HepG2 (cell line): Measurements from ENCODE around the gene SEMA3F. TPM values are rescaled to one million over a fixed set of nuclear protein-coding genes. Genes with fewer than 3 reads are reported as not detected.
A peak's percentile ranks its signal among the peaks of the same experiment; 100 is the strongest.

Source experiments
- HES4 ChIP-seq: sonication (generic); formaldehyde crosslinking; IDR thresholded peaks from 2 replicates; pipeline ENCODE4 v1.9.0; 2021; ENCODE audit warnings: mild to moderate bottlenecking, missing genetic modification reagents, borderline replicate concordance
- MTF2 ChIP-seq: sonication (generic); formaldehyde crosslinking; IDR thresholded peaks from 2 replicates; pipeline ENCODE4 v1.5.0; 2020; ENCODE audit warnings: missing genetic modification reagents, borderline replicate concordance
- NR2F1 ChIP-seq, 2 experiments: fragments of 450-650 bp in 1 of 2; formaldehyde crosslinking in 1 of 2; IDR thresholded peaks; 2 replicates each; pipeline versions ENCODE4 v1.5.0 to v1.6.1; 2016 to 2020; ENCODE audit warnings: mild to moderate bottlenecking in 1 of 2, missing compliant biosample characterization in 1 of 2, missing genetic modification reagents in 1 of 2, moderate library complexity in 1 of 2
- RXRB ChIP-seq: IDR thresholded peaks from 2 replicates; pipeline ENCODE4 v1.6.1; 2016; ENCODE audit warnings: borderline replicate concordance, missing genetic modification reagents, missing compliant biosample characterization
- SALL1 ChIP-seq: sonication (generic); formaldehyde crosslinking; IDR thresholded peaks from 2 replicates; pipeline ENCODE4 v1.8.0; 2022; ENCODE audit warnings: mild to moderate bottlenecking, missing genetic modification reagents
- SMARCC2 ChIP-seq: fragments of 450-650 bp; IDR thresholded peaks from 2 replicates; pipeline ENCODE4 v1.6.1; 2017; ENCODE audit warnings: antibody characterized with exemption, mild to moderate bottlenecking
- ZBTB21 ChIP-seq: sonication (generic); formaldehyde crosslinking; IDR thresholded peaks from 2 replicates; pipeline ENCODE4 v1.4.0; 2020; ENCODE audit warnings: missing genetic modification reagents
- ZNF674 ChIP-seq: sonication (generic); formaldehyde crosslinking; IDR thresholded peaks from 2 replicates; pipeline ENCODE4 v1.5.0; 2020; ENCODE audit warnings: low read depth, mild to moderate bottlenecking, missing genetic modification reagents
- ZNF713 ChIP-seq: sonication (generic); formaldehyde crosslinking; IDR thresholded peaks from 2 replicates; pipeline ENCODE4 v1.4.0; 2020; ENCODE audit warnings: mild to moderate bottlenecking, missing genetic modification reagents
- ZNF792 ChIP-seq: IDR thresholded peaks from 2 replicates; pipeline ENCODE4 v1.6.1; 2016
- ZSCAN30 ChIP-seq: sonication (generic); formaldehyde crosslinking; IDR thresholded peaks from 2 replicates; pipeline ENCODE4 v1.5.0; 2020; ENCODE audit warnings: mild to moderate bottlenecking, missing genetic modification reagents
- polyA plus RNA-seq, 8 experiments: library from polyadenylated mRNA; depleted of rRNA in 3 of 8; stranded (reverse) in 7 of 8; unstranded in 1 of 8; fragments of >200 nt; fragmentation: Illumina TruSeq in 4 of 8; extraction: Trizol in 4 of 8; gene quantifications; 2 replicates each; pipeline versions ENCODE4 v1.2.1 to v1.2.3, GENCODE V29; 2011 to 2016; ENCODE audit warnings: low read depth in 4 of 8, missing spikeins in 1 of 8, mixed read lengths in 1 of 8; ENCODE audit not compliant: insufficient read depth in 1 of 8
- total RNA-seq, 5 experiments: library from RNA; depleted of rRNA; stranded (reverse); fragments of >200 nt; fragmentation: Illumina TruSeq; extraction: Trizol; gene quantifications; 2 replicates each; pipeline ENCODE4 v1.2.3, GENCODE V29; 2016; ENCODE audit warnings: low read depth in 1 of 5
- TF ChIP-seq, protein P1 (sequence below): sonication (generic); formaldehyde crosslinking; IDR thresholded peaks from 2 replicates; pipeline ENCODE4 v1.5.0; 2020; ENCODE audit warnings: missing genetic modification reagents
- TF ChIP-seq, protein P2 (sequence below), 2 experiments: sonication (generic) in 1 of 2; formaldehyde crosslinking in 1 of 2; IDR thresholded peaks; 2 replicates each; pipeline versions ENCODE4 v1.4.0 to v1.6.1; 2018 to 2020; ENCODE audit warnings: missing genetic modification reagents in 2 of 2, borderline replicate concordance in 1 of 2, low read depth in 1 of 2, mild to moderate bottlenecking in 1 of 2, missing biosample characterization in 1 of 2
- TF ChIP-seq, protein P3 (sequence below): sonication (generic); formaldehyde crosslinking; IDR thresholded peaks from 2 replicates; pipeline ENCODE4 v1.4.0; 2020; ENCODE audit warnings: missing genetic modification reagents
- TF ChIP-seq, protein P4 (sequence below): sonication (generic); formaldehyde crosslinking; IDR thresholded peaks from 2 replicates; pipeline ENCODE4 v1.8.1; 2023; ENCODE audit warnings: mild to moderate bottlenecking, inconsistent platforms, moderate library complexity, missing genetic modification reagents, borderline replicate concordance
- TF ChIP-seq, protein P5 (sequence below): sonication (generic); formaldehyde crosslinking; IDR thresholded peaks from 2 replicates; pipeline ENCODE4 v1.4.0; 2020; ENCODE audit warnings: missing genetic modification reagents
- TF ChIP-seq, protein P6 (sequence below): sonication (generic); formaldehyde crosslinking; IDR thresholded peaks from 2 replicates; pipeline ENCODE4 v1.9.0; 2021; ENCODE audit warnings: missing genetic modification reagents, mild to moderate bottlenecking, borderline replicate concordance

Gene SEMA3F
- total and polyA plus RNA-seq, 2 of the 13 experiments (the other 11 are each of a cell fraction or from before 2014, with no cell fraction given): 7.6 to 17.2 TPM

DNA sequence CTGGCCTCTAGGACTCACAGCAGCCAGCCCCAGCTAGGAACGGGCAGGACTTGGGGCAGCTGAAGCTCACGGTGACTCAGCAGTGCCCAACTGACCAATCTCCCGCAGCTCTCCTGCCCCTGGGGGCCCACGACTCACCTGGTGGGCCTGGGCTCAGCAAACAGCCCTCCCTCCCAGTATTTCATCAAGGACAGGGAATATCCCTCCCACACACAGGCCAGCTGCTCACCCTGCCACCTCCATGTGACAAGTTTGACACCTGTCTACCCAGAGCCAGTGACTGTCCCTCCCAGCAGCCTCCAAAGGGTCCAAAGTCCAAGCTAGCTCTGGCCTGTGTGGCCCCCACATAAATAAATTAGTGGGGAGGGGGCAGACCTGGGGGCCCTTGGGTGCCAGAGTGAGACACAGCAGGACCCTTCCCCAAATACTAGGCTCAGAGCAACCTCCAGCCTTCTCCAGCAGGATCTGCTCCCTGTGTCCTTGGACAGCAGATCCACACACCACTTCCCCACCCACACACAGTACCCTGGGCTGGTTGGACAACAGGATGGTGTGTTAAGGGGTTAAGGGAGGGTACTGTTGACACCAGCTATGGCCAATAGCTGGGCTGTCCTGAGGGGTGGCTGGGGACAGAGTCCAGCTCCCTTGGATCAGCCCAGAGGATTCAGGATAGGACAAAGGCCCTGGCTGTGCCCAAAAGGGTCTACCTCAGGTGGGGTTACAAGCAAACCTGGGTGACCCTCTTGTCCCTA, 40.6 kb downstream of the SEMA3F start (continued):
- TF ChIP-seq RXRB (CRISPR knock-in tag): peak; percentile 84
- TF ChIP-seq ZNF792: peak; percentile 65
- no peak; the same call in 1 of the 2 replicates for TF ChIP-seq ZBTB21 (CRISPR knock-in tag)
- peak; percentile 23; the same call in 1 of the 2 replicates for TF ChIP-seq MTF2
- TF ChIP-seq SALL1 (CRISPR knock-in tag): peak; percentile 82
- TF ChIP-seq ZNF674: no peak; the same call in 1 of the 2 replicates
- TF ChIP-seq, protein P1, sequence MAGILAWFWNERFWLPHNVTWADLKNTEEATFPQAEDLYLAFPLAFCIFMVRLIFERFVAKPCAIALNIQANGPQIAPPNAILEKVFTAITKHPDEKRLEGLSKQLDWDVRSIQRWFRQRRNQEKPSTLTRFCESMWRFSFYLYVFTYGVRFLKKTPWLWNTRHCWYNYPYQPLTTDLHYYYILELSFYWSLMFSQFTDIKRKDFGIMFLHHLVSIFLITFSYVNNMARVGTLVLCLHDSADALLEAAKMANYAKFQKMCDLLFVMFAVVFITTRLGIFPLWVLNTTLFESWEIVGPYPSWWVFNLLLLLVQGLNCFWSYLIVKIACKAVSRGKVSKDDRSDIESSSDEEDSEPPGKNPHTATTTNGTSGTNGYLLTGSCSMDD (CRISPR knock-in tag): no peak
- no peak for TF ChIP-seq SMARCC2
- TF ChIP-seq, protein P2, sequence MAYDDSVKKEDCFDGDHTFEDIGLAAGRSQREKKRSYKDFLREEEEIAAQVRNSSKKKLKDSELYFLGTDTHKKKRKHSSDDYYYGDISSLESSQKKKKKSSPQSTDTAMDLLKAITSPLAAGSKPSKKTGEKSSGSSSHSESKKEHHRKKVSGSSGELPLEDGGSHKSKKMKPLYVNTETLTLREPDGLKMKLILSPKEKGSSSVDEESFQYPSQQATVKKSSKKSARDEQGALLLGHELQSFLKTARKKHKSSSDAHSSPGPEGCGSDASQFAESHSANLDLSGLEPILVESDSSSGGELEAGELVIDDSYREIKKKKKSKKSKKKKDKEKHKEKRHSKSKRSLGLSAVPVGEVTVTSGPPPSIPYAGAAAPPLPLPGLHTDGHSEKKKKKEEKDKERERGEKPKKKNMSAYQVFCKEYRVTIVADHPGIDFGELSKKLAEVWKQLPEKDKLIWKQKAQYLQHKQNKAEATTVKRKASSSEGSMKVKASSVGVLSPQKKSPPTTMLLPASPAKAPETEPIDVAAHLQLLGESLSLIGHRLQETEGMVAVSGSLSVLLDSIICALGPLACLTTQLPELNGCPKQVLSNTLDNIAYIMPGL (CRISPR knock-in tag; IDR thresholded peaks at IDR 0.05; ENCODE audit: borderline replicate concordance in 1 of 2, low read depth in 1 of 2): peak; percentile 54 to 75; a peak in 3 of 4 replicates
- TF ChIP-seq HES4 (CRISPR knock-in tag): peak; percentile 82
- TF ChIP-seq, protein P3, sequence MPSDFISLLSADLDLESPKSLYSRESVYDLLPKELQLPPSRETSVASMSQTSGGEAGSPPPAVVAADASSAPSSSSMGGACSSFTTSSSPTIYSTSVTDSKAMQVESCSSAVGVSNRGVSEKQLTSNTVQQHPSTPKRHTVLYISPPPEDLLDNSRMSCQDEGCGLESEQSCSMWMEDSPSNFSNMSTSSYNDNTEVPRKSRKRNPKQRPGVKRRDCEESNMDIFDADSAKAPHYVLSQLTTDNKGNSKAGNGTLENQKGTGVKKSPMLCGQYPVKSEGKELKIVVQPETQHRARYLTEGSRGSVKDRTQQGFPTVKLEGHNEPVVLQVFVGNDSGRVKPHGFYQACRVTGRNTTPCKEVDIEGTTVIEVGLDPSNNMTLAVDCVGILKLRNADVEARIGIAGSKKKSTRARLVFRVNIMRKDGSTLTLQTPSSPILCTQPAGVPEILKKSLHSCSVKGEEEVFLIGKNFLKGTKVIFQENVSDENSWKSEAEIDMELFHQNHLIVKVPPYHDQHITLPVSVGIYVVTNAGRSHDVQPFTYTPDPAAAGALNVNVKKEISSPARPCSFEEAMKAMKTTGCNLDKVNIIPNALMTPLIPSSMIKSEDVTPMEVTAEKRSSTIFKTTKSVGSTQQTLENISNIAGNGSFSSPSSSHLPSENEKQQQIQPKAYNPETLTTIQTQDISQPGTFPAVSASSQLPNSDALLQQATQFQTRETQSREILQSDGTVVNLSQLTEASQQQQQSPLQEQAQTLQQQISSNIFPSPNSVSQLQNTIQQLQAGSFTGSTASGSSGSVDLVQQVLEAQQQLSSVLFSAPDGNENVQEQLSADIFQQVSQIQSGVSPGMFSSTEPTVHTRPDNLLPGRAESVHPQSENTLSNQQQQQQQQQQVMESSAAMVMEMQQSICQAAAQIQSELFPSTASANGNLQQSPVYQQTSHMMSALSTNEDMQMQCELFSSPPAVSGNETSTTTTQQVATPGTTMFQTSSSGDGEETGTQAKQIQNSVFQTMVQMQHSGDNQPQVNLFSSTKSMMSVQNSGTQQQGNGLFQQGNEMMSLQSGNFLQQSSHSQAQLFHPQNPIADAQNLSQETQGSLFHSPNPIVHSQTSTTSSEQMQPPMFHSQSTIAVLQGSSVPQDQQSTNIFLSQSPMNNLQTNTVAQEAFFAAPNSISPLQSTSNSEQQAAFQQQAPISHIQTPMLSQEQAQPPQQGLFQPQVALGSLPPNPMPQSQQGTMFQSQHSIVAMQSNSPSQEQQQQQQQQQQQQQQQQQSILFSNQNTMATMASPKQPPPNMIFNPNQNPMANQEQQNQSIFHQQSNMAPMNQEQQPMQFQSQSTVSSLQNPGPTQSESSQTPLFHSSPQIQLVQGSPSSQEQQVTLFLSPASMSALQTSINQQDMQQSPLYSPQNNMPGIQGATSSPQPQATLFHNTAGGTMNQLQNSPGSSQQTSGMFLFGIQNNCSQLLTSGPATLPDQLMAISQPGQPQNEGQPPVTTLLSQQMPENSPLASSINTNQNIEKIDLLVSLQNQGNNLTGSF (CRISPR knock-in tag): peak; percentile 20; the same call in 1 of the 2 replicates
- TF ChIP-seq, protein P4, sequence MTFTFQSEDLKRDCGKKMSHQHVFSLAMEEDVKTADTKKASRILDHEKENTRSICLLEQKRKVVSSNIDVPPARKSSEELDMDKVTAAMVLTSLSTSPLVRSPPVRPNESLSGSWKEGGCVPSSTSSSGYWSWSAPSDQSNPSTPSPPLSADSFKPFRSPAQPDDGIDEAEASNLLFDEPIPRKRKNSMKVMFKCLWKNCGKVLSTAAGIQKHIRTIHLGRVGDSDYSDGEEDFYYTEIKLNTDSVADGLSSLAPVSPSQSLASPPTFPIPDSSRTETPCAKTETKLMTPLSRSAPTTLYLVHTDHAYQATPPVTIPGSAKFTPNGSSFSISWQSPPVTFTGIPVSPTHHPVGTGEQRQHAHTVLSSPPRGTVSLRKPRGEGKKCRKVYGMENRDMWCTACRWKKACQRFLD (CRISPR knock-in tag): no peak; the same call in 1 of the 2 replicates
- no peak for TF ChIP-seq ZSCAN30 (CRISPR knock-in tag)
- TF ChIP-seq, protein P5, sequence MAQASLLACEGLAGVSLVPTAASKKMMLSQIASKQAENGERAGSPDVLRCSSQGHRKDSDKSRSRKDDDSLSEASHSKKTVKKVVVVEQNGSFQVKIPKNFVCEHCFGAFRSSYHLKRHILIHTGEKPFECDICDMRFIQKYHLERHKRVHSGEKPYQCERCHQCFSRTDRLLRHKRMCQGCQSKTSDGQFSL (CRISPR knock-in tag): no peak
- TF ChIP-seq, protein P6, sequence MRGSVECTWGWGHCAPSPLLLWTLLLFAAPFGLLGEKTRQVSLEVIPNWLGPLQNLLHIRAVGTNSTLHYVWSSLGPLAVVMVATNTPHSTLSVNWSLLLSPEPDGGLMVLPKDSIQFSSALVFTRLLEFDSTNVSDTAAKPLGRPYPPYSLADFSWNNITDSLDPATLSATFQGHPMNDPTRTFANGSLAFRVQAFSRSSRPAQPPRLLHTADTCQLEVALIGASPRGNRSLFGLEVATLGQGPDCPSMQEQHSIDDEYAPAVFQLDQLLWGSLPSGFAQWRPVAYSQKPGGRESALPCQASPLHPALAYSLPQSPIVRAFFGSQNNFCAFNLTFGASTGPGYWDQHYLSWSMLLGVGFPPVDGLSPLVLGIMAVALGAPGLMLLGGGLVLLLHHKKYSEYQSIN (CRISPR knock-in tag): no peak
- TF ChIP-seq NR2F1 (CRISPR knock-in tag; IDR thresholded peaks at IDR 0.05): peak in 1 of 2 experiments; percentile 44; a peak in 1 of 4 replicates
- 0 out of 2 replicates have a peak, but pooled peaks have one; percentile 66 for TF ChIP-seq ZNF713 (CRISPR knock-in tag)
